ENCODE measurements around the gene AUP1. TPM values are rescaled to one million over a fixed set of nuclear protein-coding genes. Genes with fewer than 3 reads are reported as not detected.

AUP1 gene
- total RNA-seq, 8 experiments from 2014 or later, result 43.1 to 121 (median 74.7) TPM

GRCh38 chr2:74525717-74526648 is 3.5 kb downstream of the AUP1 start, which contains the start of gene DQX1:
TSS of gene DQX1 (minus strand) at chr2:74526231. CDS start at chr2:74525729, 502 bp downstream.
- no peak within 1 kb of the TSS for H3K27ac ChIP-seq
- in situ Hi-C loops (cut with MboI; ENCODE audit: low pct_unique_long_range_greater_than_20kb in 2 of 9, low sequenced_read_pairs in 9 of 9, unreplicated experiment in 9 of 9), result no loop called here
- no peak for ATAC-seq (replicated peaks in 6 of 8)
- no peak within 1 kb of the TSS for H3K4me3 ChIP-seq
- 60 to 100% (median 90%) methylated on average over 1 to 11 of the region's 11 CpGs; no CpG with 5 or more reads in 1 of the 10 experiments for WGBS, 10 experiments
- peaks cover 8% of the 10 kb centered on the region in 2 donors for H3K4me1 ChIP-seq (replicated peaks in 1 of 2)

DNA sequence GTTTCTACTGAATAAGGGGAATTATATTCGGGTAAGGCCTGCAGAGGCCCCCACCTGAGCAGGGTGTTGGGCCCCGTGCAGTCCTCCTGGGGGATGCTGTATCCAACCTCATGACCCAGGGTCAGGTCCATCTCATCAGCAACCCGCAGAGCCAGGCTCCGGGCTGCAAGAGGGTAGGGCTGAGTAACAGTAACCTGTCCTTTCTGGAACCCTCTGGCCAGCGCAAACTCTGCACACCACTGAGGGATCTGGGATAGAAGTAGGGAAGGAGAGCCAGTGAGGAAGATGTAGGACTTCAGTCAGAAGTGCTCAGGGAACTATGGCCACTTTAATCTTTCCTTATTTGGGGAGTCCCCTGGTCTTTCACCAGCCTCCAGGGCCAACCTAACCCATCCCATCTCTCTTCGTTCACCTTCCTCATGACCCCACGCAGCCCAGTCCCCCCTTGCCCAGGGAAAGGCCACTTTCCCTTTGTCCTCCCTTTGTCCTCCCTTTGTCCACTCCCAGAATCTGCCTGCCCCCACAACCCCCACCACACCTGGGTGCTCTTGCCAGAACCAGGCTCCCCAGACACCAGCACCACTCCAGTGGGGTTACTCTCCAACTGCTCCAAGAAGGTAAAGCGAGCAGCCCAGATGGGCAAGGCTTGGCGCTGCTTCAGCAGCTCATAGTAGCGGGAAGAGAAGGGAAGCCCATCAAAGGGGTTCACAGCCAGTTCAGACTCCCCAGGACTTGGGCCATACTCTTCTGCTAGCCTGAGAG is 4.4 kb downstream of the AUP1 start:
- in situ Hi-C loops (cut with MboI; ENCODE audit: low pct_unique_long_range_greater_than_20kb in 2 of 9, low sequenced_read_pairs in 9 of 9, unreplicated experiment in 9 of 9), result no loop called here
- H3K27ac ChIP-seq, result no peak overlapping the region
- H3K4me3 ChIP-seq, result no peak overlapping the region
- ATAC-seq (replicated peaks in 6 of 8), result no peak
- 80 to 100% (median 90%) methylated on average over 1 to 7 of the region's 10 CpGs; no CpG with 5 or more reads in 4 of the 10 experiments for WGBS, 10 experiments
- peaks cover 5 to 6% of the 10 kb centered on the region in 2 donors for H3K4me1 ChIP-seq (replicated peaks in 1 of 2)

- in situ Hi-C loops (cut with MboI; ENCODE audit: low pct_unique_long_range_greater_than_20kb in 2 of 9, low sequenced_read_pairs in 9 of 9, unreplicated experiment in 9 of 9), result no loop called here
- Histone ChIP-seq H3K4me3 (no peak overlapping the region), H3K4me1 (replicated peaks in 1 of 2) (peaks cover 5 to 6% of the 10 kb centered on the region in 2 donors), H3K27ac (no peak overlapping the region)
- no peak for ATAC-seq (replicated peaks in 6 of 8)
- 17 to 100% (median 80%) methylated on average over 1 to 6 of the region's 9 CpGs; no CpG with 5 or more reads in 5 of the 10 experiments for whole genome bisulfite sequencing, 10 experiments
Observed at GRCh38 chr2:74524005-74524404, 5.5 kb downstream of the AUP1 start.

DNA sequence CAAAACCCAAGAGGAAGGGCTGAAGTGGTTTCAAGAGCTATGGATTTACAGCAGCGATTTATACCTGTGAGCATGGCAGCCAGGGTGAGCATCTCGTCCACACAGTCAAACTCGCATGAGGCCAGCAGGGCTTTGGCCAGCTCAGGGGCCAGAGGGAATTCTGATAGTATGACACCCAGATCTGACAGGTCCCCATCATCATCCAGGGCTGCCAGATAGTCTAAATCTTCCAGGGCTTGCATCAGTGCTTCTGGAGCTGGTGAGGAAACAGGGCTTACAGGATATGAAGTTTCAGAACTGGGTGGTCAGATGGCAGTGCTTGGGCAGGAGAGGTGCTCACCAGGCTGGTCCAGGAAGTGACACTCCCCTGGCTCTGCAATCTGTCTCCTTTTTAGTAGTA is 7.0 kb downstream of the AUP1 start:
- H3K27ac ChIP-seq, result no peak overlapping the region
- no peak for ATAC-seq (replicated peaks in 6 of 8)
- 20 to 90% (median 44%) methylated on average over 1 to 3 of the region's 3 CpGs; no CpG with 5 or more reads in 3 of the 10 experiments for WGBS, 10 experiments
- H3K4me3 ChIP-seq, result no peak overlapping the region
- in situ Hi-C loops (cut with MboI; ENCODE audit: low pct_unique_long_range_greater_than_20kb in 2 of 9, low sequenced_read_pairs in 9 of 9, unreplicated experiment in 9 of 9), result no loop called here
- H3K4me1 ChIP-seq (replicated peaks in 1 of 2), result no peaks in the 10 kb centered on the region

GRCh38 chr2:74516650-74517049 is 12.9 kb downstream of the AUP1 start:
- in situ Hi-C loops (cut with MboI; ENCODE audit: low pct_unique_long_range_greater_than_20kb in 2 of 9, low sequenced_read_pairs in 9 of 9, unreplicated experiment in 9 of 9), result no loop called here
- H3K4me3 ChIP-seq, result peak overlapping the region in 3 of 5 donors; percentile 20 to 35 (median 24)
- 58 to 100% (median 68%) methylated on average over 1 to 9 of the region's 13 CpGs; no CpG with 5 or more reads in 3 of the 10 experiments for WGBS, 10 experiments
- H3K4me1 ChIP-seq (replicated peaks in 1 of 2), result peaks cover 0 to 3% of the 10 kb centered on the region in 2 donors
- ATAC-seq (replicated peaks in 6 of 8), result no peak
- H3K27ac ChIP-seq, result no peak overlapping the region

DNA sequence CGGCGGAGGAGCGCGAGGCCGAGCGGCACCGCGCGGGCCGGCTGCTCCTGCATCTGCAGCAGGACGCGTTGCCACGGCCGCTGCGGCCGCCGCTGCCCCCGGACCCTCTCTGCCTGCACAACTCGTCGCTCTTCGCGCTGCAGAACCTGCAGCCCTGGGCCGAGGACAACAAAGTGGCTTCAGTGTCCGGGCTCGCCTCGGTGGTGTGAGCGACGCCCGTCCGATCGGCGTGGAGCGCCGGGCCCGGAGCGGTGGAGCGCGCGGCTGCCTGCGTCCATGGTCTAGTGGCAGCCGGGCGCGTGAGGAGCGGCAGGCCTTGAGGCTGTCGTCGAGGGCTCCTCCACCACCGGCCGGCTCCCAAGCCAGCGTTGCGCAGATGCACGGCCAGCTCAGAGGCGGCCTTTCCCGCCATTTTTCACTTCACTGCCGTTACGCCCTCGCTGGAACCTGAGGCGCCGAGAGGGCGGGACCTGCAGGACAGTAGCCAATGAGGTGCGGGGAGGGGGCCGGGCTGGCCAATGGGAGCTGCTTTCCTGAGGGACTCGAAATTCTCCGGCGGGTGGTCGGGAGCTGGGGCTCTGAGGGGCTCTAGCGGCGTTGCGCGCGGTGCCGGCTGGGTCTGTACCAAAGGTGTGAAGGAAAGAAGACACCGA is 13.4 kb downstream of the AUP1 start:
- in situ Hi-C loops (cut with MboI; ENCODE audit: low pct_unique_long_range_greater_than_20kb in 2 of 9, low sequenced_read_pairs in 9 of 9, unreplicated experiment in 9 of 9), result no loop called here
- ATAC-seq (replicated peaks in 6 of 8), result peak; percentile 31 to 96 (median 83)
- WGBS, 10 experiments, result 4 to 20% (median 15%) methylated on average over 1 to 27 of the region's 72 CpGs; no CpG with 5 or more reads in 7 of the 10 experiments
- H3K4me3 ChIP-seq, result peak overlapping the region; percentile 9 to 35 (median 24)
- H3K4me1 ChIP-seq (replicated peaks in 1 of 2), result peaks cover 0 to 3% of the 10 kb centered on the region in 2 donors
- no peak overlapping the region for H3K27ac ChIP-seq

DNA sequence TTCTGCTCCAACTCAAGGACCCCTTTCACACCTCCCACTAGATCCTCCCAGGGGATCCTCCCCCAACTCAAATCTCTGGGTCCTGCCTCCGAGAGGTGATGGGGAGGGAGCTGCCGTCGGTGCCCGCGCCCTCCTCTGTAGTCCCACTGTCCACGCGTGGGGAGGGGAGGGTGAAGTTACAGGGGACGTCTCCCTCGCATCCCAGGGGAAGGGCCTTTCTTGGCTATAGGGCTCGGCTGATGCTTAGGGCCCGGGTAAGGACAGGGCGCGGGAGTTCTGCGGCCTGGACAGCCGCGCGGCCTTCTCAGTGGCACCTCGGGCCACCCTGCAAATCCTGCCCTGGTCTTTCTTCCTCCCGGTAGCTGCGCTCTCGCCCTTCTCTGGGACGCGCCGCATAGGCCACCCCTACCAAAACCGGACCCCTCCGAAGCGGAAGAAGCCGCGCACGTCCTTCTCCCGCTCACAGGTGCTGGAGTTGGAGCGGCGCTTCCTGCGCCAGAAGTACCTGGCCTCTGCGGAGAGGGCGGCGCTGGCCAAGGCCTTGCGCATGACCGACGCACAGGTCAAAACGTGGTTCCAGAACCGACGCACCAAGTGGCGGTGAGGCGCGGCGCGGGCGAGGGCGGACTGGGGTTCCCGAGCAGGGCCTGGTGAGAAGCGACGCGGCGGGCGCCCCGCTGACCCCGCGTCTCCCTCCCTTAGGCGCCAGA is 14.1 kb downstream of the AUP1 start:
- Histone ChIP-seq H3K4me1 (replicated peaks in 1 of 2) (peaks cover 0 to 3% of the 10 kb centered on the region in 2 donors), H3K27ac (no peak overlapping the region), H3K4me3 (peak overlapping the region in 2 of 5 donors; percentile 25 to 35)
- in situ Hi-C loops (cut with MboI; ENCODE audit: low pct_unique_long_range_greater_than_20kb in 2 of 9, low sequenced_read_pairs in 9 of 9, unreplicated experiment in 9 of 9), result no loop called here
- no peak for ATAC-seq (replicated peaks in 6 of 8)
- 12 to 33% (median 21%) methylated on average over 3 to 13 of the region's 60 CpGs; no CpG with 5 or more reads in 7 of the 10 experiments for WGBS, 10 experiments

DNA sequence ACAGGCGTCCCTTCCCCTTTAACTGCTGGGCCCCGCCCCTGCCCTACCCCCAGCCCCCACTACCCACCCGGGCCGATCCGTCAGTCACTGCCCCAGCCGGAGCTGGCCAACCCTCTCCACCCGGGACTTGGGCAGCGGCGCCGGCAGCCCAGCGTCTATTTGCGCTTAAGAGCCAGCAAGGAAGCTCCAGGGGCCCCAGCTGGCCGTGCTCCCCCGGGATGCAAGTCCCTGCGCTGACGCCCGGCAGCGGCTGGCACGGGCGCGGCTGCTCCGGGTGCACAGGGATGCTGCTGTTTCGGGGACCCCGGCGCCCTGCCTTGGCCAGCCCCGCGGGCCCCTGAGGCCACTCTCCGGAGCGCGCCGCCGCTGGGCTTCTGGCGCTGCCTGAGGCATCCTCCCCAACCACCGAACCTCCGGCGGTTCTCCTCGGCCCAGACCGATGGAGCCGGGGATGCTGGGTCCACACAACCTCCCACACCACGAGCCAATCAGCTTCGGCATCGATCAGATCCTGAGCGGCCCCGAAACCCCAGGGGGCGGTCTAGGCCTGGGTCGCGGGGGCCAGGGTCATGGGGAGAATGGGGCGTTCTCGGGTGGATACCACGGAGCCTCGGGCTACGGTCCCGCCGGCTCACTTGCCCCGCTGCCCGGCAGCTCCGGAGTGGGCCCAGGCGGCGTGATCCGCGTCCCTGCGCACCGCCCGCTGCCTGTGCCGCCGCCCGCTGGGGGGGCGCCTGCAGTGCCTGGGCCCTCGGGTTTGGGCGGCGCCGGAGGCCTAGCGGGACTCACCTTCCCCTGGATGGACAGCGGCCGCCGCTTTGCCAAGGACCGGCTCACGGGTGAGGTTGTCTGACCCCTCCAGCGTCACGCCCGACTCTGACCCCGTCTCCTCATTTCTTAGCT is 14.9 kb downstream of the AUP1 start, which contains the start of gene TLX2:
Gene TLX2 (plus strand): TSS at position 83 of the 903 bp plus-strand sequence. CDS start 357 bp downstream, at position 440.
- no peak within 1 kb of the TSS for H3K4me3 ChIP-seq

DNA sequence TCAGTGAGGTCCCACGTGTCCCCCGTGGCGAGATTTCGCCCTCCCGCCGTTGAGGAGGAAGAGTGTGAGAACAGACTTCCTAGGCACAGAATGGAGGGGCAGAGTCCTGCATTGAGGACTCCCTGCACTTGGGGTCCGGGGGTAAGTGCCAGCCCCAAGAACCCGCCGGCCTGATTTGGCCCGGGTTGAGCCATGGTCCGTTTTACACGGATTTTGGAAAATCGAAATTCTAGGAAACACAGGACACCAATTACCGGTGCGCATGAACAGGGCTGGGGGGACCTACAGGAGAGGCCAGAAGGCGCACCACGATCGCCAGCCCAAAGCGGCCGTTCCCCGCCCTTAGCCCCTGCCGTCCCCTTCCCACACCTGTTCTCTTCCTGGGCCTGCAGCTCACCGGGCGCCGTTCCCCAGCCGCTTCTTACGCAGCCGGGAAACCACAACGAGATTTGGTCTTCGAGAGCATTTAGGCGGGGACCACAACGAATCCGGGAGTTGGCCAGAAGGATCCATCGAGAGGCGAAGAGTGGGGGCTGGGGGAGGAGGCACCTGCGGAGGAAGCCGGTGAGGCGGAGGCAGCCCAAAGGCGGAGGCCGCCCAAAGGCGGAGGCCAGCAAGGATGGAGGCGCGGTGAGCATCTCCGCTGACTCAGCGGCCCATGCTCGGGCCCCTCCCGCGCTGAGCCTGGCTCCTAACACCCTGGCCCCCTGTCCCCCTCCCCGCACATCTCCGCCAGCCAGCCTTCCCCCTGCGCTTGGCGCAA is 15.7 kb downstream of the AUP1 start:
- Histone ChIP-seq H3K27ac (no peak overlapping the region), H3K4me1 (replicated peaks in 1 of 2) (peaks cover 0 to 3% of the 10 kb centered on the region in 2 donors), H3K4me3 (no peak overlapping the region)
- 1 to 20% (median 5%) methylated on average over 2 to 18 of the region's 52 CpGs; no CpG with 5 or more reads in 6 of the 10 experiments for WGBS, 10 experiments
- in situ Hi-C loops (cut with MboI; ENCODE audit: low pct_unique_long_range_greater_than_20kb in 2 of 9, low sequenced_read_pairs in 9 of 9, unreplicated experiment in 9 of 9), result no loop called here
- peak; percentile 15 to 68 (median 40) for ATAC-seq (replicated peaks in 6 of 8)

More for the DNA sequence above, 14.9 kb downstream of the AUP1 start, which contains the start of gene TLX2:
- in situ Hi-C loops (cut with MboI; ENCODE audit: low pct_unique_long_range_greater_than_20kb in 2 of 9, low sequenced_read_pairs in 9 of 9, unreplicated experiment in 9 of 9), result no loop called here
- ATAC-seq (replicated peaks in 6 of 8), result peak in 7 of 8 experiments; percentile 4 to 46 (median 35)
- no peak within 1 kb of the TSS for H3K27ac ChIP-seq
- H3K4me1 ChIP-seq (replicated peaks in 1 of 2), result peaks cover 0 to 3% of the 10 kb centered on the region in 2 donors
- 3 to 25% methylated on average over 4 to 21 of the region's 82 CpGs; no CpG with 5 or more reads in 8 of the 10 experiments for WGBS, 10 experiments

DNA sequence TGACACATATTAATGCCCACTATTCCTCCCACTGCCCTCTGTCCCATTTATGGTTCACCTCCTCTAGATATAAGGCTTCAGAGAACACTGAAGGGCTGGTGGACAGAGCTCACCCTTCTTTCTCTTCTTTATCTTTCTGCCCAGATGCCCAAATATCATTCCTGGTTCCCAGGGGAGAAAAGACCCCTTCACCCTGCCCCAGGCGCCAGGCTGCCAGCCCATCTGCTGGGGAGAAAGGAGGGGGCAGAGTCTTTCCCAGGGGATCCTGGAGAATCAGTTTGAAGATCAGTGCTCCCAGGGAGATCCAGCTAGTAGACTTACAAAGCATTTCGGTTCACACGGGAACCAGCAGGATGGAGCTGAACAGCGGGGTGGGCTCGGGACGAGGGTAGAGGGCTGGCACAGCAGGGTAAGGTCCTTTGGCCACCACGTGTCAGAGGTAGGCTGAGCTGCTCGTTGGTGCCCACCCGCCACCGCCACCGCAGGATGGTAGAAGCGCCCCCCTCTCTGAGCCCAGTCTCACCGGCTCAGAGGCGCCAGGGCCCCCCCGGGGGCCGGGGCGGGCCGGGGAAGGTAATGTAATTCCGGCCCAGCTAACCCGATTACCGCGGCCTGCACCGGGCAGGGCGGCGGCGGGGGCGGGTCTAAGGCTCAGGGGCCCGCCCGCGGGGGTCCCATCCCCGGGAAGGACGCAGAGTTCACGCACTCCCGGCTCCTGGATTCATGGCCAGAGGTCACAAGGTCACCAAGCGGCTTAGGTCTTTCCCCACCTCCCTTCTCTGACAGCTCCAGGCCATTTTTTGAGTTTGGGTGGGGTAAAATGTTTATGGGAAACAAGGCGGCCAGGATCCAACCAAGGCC is 16.5 kb downstream of the AUP1 start:
- in situ Hi-C loops (cut with MboI; ENCODE audit: low pct_unique_long_range_greater_than_20kb in 2 of 9, low sequenced_read_pairs in 9 of 9, unreplicated experiment in 9 of 9), result no loop called here
- peak in 1 of 8 experiments; percentile 7 for ATAC-seq (replicated peaks in 6 of 8)
- WGBS, 10 experiments, result 0 to 33% (median 14%) methylated on average over 1 to 2 of the region's 36 CpGs; no CpG with 5 or more reads in 6 of the 10 experiments
- Histone ChIP-seq H3K4me1 (replicated peaks in 1 of 2) (peaks cover 3 to 4% of the 10 kb centered on the region in 2 donors), H3K4me3 (no peak overlapping the region), H3K27ac (no peak overlapping the region)
